Muscle layer of colon (tissue), 2 donors: ENCODE data around the gene TYROBP.

Source experiments
- H3K27ac ChIP-seq: one replicate; pipeline ENCODE4 v1.7.0; 2013; ENCODE audit warnings: low read depth, mild to moderate bottlenecking, low read length, moderate library complexity
- H3K27me3 ChIP-seq, 2 donors: one replicate each; pipeline ENCODE4 v1.7.0; 2013; ENCODE audit warnings: low read length in 2 of 2, mild to moderate bottlenecking in 2 of 2; ENCODE audit not compliant: insufficient read depth in 2 of 2, control insufficient read depth in 1 of 2
- H3K36me3 ChIP-seq: one replicate; pipeline ENCODE4 v1.7.0; 2013; ENCODE audit warnings: mild to moderate bottlenecking, low read length; ENCODE audit not compliant: insufficient read depth
- H3K4me1 ChIP-seq: one replicate; pipeline ENCODE4 v1.7.0; 2013; ENCODE audit warnings: mild to moderate bottlenecking, low read length; ENCODE audit not compliant: insufficient read depth
- H3K4me3 ChIP-seq, 2 donors: one replicate each; pipeline ENCODE4 v1.7.0; 2013; ENCODE audit warnings: low read length in 2 of 2, low read depth in 1 of 2, mild to moderate bottlenecking in 1 of 2, moderate library complexity in 1 of 2
- H3K9ac ChIP-seq: one replicate; pipeline ENCODE4 v1.7.0; 2013; ENCODE audit warnings: low read length
- H3K9me3 ChIP-seq: one replicate; pipeline ENCODE4 v1.7.0; 2013; ENCODE audit warnings: mild to moderate bottlenecking, low read length
- donor health status: abdominal sarcoma.
- donor health status: Adenocarcinoma of cecum.

TYROBP gene

DNA sequence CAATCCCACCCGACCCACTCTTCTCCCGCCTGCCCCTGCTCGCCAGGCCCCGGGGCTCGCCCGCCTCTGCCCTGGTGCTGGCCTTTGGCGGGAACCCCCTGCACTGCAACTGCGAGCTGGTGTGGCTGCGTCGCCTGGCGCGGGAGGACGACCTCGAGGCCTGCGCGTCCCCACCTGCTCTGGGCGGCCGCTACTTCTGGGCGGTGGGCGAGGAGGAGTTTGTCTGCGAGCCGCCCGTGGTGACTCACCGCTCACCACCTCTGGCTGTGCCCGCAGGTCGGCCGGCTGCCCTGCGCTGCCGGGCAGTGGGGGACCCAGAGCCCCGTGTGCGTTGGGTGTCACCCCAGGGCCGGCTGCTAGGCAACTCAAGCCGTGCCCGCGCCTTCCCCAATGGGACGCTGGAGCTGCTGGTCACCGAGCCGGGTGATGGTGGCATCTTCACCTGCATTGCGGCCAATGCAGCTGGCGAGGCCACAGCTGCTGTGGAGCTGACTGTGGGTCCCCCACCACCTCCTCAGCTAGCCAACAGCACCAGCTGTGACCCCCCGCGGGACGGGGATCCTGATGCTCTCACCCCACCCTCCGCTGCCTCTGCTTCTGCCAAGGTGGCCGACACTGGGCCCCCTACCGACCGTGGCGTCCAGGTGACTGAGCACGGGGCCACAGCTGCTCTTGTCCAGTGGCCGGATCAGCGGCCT, 32.1 kb upstream of the TYROBP start:
- Histone ChIP-seq H3K4me1 (peaks cover 30% of the 10 kb centered on the region), H3K27ac (no peak overlapping the region), H3K27me3 (no peaks in the 10 kb centered on the region), H3K9ac (no peak overlapping the region), H3K36me3 (no peaks in the 10 kb centered on the region), H3K9me3 (no peaks in the 10 kb centered on the region), H3K4me3 (no peak overlapping the region)

DNA sequence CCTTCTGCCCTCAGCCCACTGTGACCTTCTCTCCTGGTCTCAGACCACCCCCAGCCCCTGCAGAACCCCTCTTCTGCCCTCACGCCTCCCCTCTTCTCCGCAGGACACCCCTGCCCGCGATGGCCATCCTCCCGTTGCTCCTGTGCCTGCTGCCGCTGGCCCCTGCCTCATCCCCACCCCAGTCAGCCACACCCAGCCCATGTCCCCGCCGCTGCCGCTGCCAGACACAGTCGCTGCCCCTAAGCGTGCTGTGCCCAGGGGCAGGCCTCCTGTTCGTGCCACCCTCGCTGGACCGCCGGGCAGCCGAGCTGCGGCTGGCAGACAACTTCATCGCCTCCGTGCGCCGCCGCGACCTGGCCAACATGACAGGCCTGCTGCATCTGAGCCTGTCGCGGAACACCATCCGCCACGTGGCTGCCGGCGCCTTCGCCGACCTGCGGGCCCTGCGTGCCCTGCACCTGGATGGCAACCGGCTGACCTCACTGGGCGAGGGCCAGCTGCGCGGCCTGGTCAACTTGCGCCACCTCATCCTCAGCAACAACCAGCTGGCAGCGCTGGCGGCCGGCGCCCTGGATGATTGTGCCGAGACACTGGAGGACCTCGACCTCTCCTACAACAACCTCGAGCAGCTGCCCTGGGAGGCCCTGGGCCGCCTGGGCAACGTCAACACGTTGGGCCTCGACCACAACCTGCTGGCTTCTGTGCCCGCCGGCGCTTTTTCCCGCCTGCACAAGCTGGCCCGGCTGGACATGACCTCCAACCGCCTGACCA, 31.4 kb upstream of the TYROBP start:
- H3K27ac ChIP-seq: no peak overlapping the region

DNA sequence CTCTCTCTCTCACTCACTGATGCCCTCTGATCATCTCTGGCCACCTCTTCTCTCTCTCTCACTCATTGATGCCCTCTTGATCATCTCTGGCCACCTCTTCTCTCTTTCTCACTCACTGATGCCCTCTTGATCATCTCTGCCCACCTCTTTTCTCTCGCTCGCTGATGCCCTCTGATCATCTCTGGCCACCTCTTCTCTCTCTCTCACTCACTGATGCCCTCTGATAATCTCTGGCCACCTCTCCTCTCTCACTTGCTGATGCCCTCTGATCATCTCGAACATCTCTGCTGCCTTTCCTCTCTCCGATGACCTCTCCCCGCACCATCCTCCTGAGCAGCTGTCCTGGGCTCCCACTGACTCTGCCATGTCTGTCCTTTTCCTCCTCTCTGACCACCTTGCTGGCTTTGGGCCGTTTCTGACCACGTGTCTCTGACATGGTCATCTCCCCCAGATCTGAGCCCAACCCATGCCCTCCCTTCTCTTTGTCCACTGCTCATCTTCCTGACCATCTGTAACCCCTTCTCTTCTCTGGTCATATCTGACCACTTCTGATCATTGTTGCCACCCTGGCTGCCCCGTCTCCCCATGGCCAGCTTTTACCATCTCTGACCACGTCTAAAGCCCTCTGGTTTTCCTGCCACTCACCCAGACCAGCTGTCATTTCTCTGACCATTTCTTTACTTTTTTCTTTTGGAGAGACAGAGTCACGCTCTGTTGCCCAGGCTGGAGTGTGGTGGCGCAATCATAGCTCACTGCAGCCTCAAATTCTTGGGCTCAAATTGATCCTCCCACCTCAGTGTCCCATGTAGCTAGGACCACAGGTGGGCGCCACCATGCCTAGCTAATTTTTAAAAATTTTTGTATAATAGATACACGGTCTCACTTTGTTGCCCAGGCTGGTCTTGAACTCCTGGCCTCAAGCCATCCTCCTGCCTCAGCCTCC, 30.5 kb upstream of the TYROBP start:
- Histone ChIP-seq H3K9me3 (no peaks in the 10 kb centered on the region), H3K9ac (no peak overlapping the region), H3K4me1 (peaks cover 31% of the 10 kb centered on the region), H3K4me3 (peak overlapping the region in 1 of 2 donors; percentile 79), H3K27ac (no peak overlapping the region), H3K27me3 (no peaks in the 10 kb centered on the region), H3K36me3 (no peaks in the 10 kb centered on the region)

More for the DNA sequence above, 31.4 kb upstream of the TYROBP start:
- no peaks in the 10 kb centered on the region for H3K9me3 ChIP-seq
- no peaks in the 10 kb centered on the region for H3K36me3 ChIP-seq
- peaks cover 31% of the 10 kb centered on the region for H3K4me1 ChIP-seq
- no peaks in the 10 kb centered on the region for H3K27me3 ChIP-seq
- H3K9ac ChIP-seq: no peak overlapping the region
- H3K4me3 ChIP-seq: no peak overlapping the region

DNA sequence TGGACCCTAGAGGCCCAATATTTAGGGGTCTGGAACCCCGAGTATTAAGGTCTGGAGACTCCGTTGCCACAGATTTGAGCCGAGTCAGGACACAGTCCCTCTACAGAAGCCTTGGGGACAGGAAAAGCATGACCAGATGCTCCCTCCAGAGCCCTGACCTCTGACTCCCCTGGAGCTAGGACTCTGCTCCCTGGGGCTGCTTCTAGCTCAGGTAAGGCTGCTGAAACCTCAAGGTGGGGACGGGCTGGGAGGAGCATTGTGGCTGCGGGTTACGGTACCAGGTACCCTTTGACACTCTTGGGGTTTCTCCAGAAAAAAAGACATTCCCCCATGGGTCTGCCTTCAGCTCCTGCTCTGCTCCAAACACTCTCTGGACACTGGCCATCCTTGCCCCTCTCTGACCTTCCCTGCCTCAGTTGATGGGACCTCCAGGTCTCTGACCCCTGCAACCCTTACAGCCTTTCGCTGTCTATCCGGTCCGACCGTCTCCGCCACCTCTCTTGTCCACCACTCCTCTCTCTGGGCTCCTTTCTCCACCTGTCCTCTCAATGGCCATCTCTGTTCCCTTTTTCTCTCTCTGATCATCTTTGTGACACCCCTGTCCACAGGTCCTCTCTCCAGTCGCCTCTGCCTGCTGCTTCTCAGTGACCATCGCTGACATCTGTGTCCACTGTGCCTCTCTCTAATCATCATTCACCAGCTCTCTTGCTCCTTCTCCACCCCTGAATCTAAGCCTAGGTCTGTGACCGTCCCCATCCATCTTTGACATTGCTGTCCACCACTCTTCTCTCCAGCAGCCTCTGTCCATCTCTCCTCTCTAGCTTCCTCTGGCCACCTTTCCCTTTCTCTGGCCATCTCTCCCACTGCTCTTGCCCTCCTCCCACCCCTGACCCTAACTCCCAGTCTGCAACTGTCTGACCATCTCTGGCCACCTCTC, 29.5 kb upstream of the TYROBP start:
- Histone ChIP-seq H3K4me3 (peak overlapping the region; percentile 32 to 79), H3K9ac (peak overlapping the region; percentile 78), H3K36me3 (no peaks in the 10 kb centered on the region), H3K4me1 (peaks cover 31% of the 10 kb centered on the region), H3K27me3 (no peaks in the 10 kb centered on the region), H3K9me3 (no peaks in the 10 kb centered on the region), H3K27ac (peak overlapping the region; percentile 84)

DNA sequence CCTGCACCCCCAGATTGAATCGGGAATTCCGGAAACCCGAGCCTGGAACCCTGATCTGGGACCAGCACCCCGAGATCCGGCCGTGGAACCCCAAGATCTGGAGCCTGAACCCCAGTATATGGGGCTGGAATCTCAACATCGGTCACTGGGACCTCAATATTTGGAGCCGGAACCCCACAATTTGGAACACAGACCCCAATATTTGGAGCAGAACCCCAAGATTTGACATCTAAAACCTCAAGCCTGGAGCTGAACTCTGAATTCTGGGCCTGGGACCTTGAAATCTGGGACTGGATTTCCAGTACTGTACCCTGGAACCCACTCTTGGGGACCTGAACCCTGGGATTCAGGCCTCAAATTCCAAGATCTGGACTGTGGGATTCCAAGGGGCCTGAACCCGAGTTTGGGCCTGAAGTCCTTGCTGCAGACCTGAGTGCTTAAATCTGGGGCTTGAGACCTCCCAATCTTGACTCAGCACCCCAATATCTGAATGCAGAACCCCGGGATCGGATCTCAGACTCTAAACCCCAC, 28.7 kb upstream of the TYROBP start:
- Histone ChIP-seq H3K9ac (peak overlapping the region; percentile 78), H3K4me1 (peaks cover 37% of the 10 kb centered on the region), H3K36me3 (no peaks in the 10 kb centered on the region), H3K4me3 (peak overlapping the region; percentile 45 to 79), H3K27me3 (no peaks in the 10 kb centered on the region), H3K27ac (peak overlapping the region; percentile 84), H3K9me3 (no peaks in the 10 kb centered on the region)

DNA sequence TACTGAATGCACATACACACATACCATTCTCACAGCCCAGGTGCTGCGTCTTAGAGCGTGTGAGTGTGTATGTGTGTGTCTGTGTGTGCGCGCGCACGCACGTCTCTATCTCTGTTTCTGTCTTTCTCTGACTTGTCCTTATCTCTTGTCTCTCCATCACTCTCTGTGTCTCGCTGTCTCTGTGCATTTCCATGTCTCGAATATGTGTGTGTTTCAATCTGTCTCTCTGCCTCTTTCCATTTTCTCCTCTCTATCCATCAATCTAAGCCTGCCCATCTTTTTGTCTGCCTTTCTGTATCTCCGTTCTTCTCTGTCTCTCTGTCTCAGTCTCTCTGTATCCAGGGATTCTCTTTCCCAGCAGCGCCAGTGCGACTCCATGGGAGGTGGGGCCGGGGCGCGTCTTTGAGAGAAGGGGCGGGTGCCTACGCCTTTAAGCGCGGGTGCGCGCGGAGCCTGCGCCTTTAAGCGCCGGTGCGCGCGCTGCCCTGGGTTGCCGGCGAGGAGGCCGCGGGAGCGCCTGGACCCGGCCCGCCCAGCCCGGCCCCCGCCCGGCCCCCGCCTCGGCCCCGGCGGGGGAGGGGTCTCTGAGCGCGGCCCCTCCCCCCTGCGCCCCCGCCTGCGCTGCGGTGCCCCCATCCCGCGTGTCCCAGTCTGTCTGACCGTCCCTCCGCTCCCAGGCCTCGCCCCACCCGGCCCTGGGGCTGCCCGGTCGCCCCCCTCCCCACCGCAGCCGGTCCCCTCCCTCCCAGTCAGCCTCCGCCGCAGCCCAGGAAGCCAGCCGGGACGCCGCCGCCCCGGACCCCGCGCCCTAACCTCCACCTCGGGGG, 28.0 kb upstream of the TYROBP start, which contains the start of gene LRFN3:
Gene LRFN3, plus strand, starts transcription at position 464 of the 827 bp plus-strand sequence. CDS start 3,052 bp downstream, outside the sequence.
- H3K4me3 ChIP-seq: peak within 1 kb of the TSS; percentile 45 to 91
- H3K36me3 ChIP-seq: no peaks in the 10 kb centered on the region
- H3K4me1 ChIP-seq: peaks cover 38% of the 10 kb centered on the region
- no peaks in the 10 kb centered on the region for H3K9me3 ChIP-seq
- H3K9ac ChIP-seq: peak within 1 kb of the TSS; percentile 78
- H3K27ac ChIP-seq: peak within 1 kb of the TSS; percentile 84
- no peaks in the 10 kb centered on the region for H3K27me3 ChIP-seq

DNA sequence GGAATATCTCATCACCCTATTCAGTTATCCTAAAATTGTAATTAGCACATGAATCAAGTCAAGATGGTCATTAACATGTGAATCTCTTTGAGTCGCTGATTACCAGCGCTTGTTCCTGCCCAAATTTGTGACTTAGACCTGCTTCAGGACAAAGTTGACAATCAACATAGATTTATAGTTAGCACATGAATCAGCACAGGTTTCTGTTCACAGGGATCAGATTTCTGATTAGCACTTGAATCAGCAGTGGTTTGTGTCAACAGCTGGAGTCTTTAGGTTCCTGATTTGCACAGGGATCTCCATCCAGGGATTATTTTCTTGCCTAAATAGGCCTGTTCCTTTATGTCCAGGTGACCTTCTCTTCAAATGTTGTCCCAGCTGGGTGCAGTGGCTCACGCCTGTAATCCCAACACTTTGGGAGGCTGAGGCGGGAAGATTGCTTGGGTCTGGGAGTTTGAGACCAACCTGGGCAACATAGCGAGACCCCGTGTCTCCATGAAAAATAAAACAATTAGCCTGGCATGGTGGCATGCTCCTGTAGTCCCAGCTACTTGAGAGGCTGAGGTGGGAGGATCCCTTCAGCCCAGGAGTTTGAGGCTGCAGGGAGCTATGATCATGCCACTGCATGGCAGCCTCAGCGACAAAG, 24.3 kb upstream of the TYROBP start:
- H3K4me1 ChIP-seq: peaks cover 28% of the 10 kb centered on the region
- no peak overlapping the region for H3K9ac ChIP-seq
- H3K27ac ChIP-seq: no peak overlapping the region
- H3K9me3 ChIP-seq: no peaks in the 10 kb centered on the region
- H3K4me3 ChIP-seq: no peak overlapping the region
- H3K36me3 ChIP-seq: no peaks in the 10 kb centered on the region
- H3K27me3 ChIP-seq: no peaks in the 10 kb centered on the region

DNA sequence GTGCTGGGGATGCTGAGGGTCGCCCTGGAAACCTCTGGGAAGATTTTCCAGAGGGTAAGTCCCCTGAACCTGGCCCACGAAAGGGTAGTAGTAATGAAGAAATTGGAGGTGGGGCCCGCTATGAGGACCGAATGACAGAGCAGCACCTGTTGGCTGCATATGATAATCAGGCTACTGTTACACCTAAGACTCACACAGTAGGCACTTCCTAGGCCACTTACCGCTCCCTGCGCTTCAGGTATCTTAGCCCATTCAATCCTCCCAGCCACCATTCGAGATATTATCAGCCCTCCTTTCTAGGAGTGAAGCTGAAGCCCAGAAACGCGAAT, 23.7 kb upstream of the TYROBP start:
- no peak overlapping the region for H3K9ac ChIP-seq
- H3K4me1 ChIP-seq: peaks cover 22% of the 10 kb centered on the region
- H3K27ac ChIP-seq: no peak overlapping the region

DNA sequence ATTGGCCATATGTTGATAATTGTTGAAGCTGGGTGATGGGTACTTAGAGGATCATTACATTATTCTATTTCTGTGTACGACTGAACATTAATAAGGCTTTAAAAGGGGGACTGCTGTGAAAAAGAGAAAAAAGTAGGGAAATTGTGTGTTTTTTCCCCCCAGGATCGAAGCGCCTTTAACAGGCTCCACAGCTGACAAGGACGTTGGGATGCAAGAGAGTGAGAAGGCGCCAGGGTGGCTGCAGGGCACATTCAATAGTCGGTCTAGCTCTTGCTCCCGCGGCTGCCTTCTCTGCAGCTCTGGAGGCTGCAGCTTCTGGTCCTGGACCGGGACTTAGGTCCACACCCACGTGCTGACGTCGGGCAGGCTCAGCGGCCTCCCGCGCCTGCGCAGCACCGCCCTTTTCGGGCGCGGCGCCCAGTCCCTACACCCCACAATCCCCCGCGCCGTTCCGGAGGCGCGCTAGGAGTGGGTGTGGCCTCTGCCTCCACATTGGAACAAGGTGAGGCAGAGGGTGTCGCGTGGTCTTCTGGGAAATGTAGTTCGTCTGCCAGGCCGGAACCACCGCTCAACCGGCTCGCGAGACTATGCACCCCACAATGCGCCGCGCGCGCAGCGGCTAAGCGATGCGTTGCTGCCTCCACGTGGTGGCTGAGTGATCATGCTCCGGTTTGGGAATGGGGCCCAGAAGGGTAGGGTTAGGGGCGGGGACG, 23.2 kb upstream of the TYROBP start:
- Histone ChIP-seq H3K36me3 (no peaks in the 10 kb centered on the region), H3K4me1 (peaks cover 19% of the 10 kb centered on the region), H3K4me3 (peak overlapping the region in 1 of 2 donors; percentile 51), H3K9ac (no peak overlapping the region), H3K9me3 (no peaks in the 10 kb centered on the region), H3K27me3 (no peaks in the 10 kb centered on the region), H3K27ac (peak overlapping the region; percentile 35)

More for the DNA sequence above, 23.7 kb upstream of the TYROBP start:
- Histone ChIP-seq H3K36me3 (no peaks in the 10 kb centered on the region), H3K9me3 (no peaks in the 10 kb centered on the region), H3K27me3 (no peaks in the 10 kb centered on the region), H3K4me3 (no peak overlapping the region)
